Keratinocyte (primary cell): ENCODE measurements around the gene CTNNA3. TPM values are rescaled to one million over a fixed set of nuclear protein-coding genes. Genes with fewer than 3 reads are reported as not detected.

Experiments used
- DNase-seq: peaks from one replicate; pipeline ENCODE4 v3.0.0-alpha.2; 2011; ENCODE audit warnings: low read depth, missing footprints, low spot score
- FAIRE-seq: peaks from 2 replicates; lab custom pipeline; 2011; peaks lifted over from hg19 to GRCh38; lab: Jason Lieb, UNC
- H2AFZ ChIP-seq: 2 replicates; pipeline ENCODE4 v1.6.0; 2012; ENCODE audit warnings: low read length, control low read depth, inconsistent platforms; ENCODE audit not compliant: control insufficient read depth
- H3K27ac ChIP-seq: 2 replicates; pipeline ENCODE4 v1.5.1; 2011; ENCODE audit warnings: low read length; ENCODE audit not compliant: control insufficient read depth, insufficient read depth
- H3K27me3 ChIP-seq: 3 replicates; pipeline ENCODE4 v1.6.0; 2011; ENCODE audit warnings: low read length; ENCODE audit not compliant: control insufficient read depth, insufficient read depth; ENCODE audit errors: extremely low read depth
- H3K36me3 ChIP-seq, 2 experiments: 2 replicates in 1 of 2; 3 replicates in 1 of 2; pipeline ENCODE4 v1.5.1; 2011; ENCODE audit warnings: low read length in 2 of 2, mild to moderate bottlenecking in 1 of 2; ENCODE audit not compliant: control insufficient read depth in 2 of 2, insufficient read depth in 2 of 2; ENCODE audit errors: extremely low read depth in 1 of 2
- H3K4me1 ChIP-seq: 3 replicates; pipeline ENCODE4 v1.5.1; 2011; ENCODE audit warnings: low read length; ENCODE audit not compliant: control insufficient read depth, insufficient read depth; ENCODE audit errors: extremely low read depth
- H3K4me2 ChIP-seq: 3 replicates; pipeline ENCODE4 v1.6.0; 2011; ENCODE audit warnings: low read depth, low read length; ENCODE audit not compliant: control insufficient read depth, insufficient read depth; ENCODE audit errors: extremely low read depth
- H3K4me3 ChIP-seq, 3 experiments: fragments of 200-600 bp in 1 of 3; sonication (generic) in 1 of 3; 2 replicates in 2 of 3; 3 replicates in 1 of 3; pipeline ENCODE4 v1.5.1; 2011 to 2016; ENCODE audit warnings: low read length in 3 of 3, mild to moderate bottlenecking in 3 of 3, control low read depth in 2 of 3, inconsistent platforms in 1 of 3, low read depth in 1 of 3, mixed read lengths in 1 of 3, mixed run types in 1 of 3, moderate library complexity in 1 of 3; ENCODE audit not compliant: control insufficient read depth in 2 of 3, insufficient read depth in 2 of 3; ENCODE audit errors: extremely low read depth in 1 of 3
- H3K79me2 ChIP-seq: 2 replicates; pipeline ENCODE4 v1.6.0; 2012; ENCODE audit warnings: low read length; ENCODE audit not compliant: control insufficient read depth, insufficient read depth
- H3K9ac ChIP-seq: 3 replicates; pipeline ENCODE4 v1.6.0; 2011; ENCODE audit warnings: low read length; ENCODE audit not compliant: control insufficient read depth, insufficient read depth; ENCODE audit errors: extremely low read depth
- H3K9me1 ChIP-seq: 3 replicates; pipeline ENCODE4 v1.6.0; 2011; ENCODE audit warnings: low read length; ENCODE audit not compliant: control insufficient read depth, insufficient read depth; ENCODE audit errors: extremely low read depth
- H3K9me3 ChIP-seq: 2 replicates; pipeline ENCODE4 v1.5.1; 2012; ENCODE audit warnings: low read depth, low read length; ENCODE audit not compliant: control insufficient read depth
- H4K20me1 ChIP-seq: 3 replicates; pipeline ENCODE4 v1.6.0; 2011; ENCODE audit warnings: low read length; ENCODE audit not compliant: control insufficient read depth, insufficient read depth; ENCODE audit errors: extremely low read depth
- EZH2 ChIP-seq: IDR thresholded peaks from one replicate; pipeline ENCODE4 v1.6.1; 2012; ENCODE audit warnings: inconsistent platforms, mild to moderate bottlenecking, low read length, moderate library complexity
- dilution Hi-C: fragments of 300-500 bp; cut with MboI; formaldehyde crosslinking; loops from one replicate; pipeline ENCODE4 v1.7.0; 2020; ENCODE audit warnings: low sequenced_read_pairs; ENCODE audit not compliant: extremely low pct_ligation_motif_present
- polyA plus RNA-seq, 5 experiments: library from polyadenylated mRNA; depleted of rRNA in 3 of 5; stranded (reverse) in 3 of 5; stranded (forward) in 1 of 5; unstranded in 1 of 5; fragments of >200 nt; gene quantifications; 1 replicate in 1 of 5; 2 replicates in 3 of 5; 3 replicates in 1 of 5; pipeline versions ENCODE4 v1.2.1 to v1.2.3, GENCODE V29; 2011 to 2012; ENCODE audit warnings: missing spikeins in 2 of 5, low read depth in 1 of 5, low replicate concordance in 1 of 5
- TF ChIP-seq, protein P1 (sequence below), 3 experiments: IDR thresholded peaks in 1 of 3; conservative IDR thresholded peaks in 1 of 3; optimal IDR thresholded peaks in 1 of 3; 2 replicates in 2 of 3; 3 replicates in 1 of 3; pipeline versions ENCODE3 to v1.5.1; 2011; ENCODE audit warnings: low read length in 3 of 3, mild to moderate bottlenecking in 3 of 3, moderate library complexity in 2 of 3, control low read depth in 1 of 3, inconsistent platforms in 1 of 3; ENCODE audit not compliant: insufficient read depth in 2 of 3; ENCODE audit errors: extremely low read depth in 1 of 3

CTNNA3 gene
- polyA plus RNA-seq, 1 donor (not counting 4 experiments of a cell fraction or from before 2014, with no cell fraction given), result 0.01 TPM

DNA sequence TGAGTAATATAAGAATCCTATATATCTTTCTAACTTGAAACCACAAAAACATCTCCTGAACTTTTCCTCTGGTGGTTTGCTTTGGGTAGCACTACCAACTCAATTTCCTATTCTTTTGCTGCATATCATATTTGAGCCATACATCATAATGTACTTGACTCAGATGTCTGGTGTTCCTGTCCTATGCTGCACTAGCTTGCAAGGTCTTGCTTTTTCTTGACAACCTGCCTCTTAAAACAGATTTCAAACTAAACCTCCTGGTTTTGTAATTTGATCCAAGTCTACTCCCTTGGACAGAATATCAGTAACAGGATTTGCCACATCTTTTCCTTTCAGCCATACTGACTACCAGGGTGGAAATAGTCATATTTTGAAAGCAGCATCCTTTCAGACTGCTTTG lies 1290.4 kb downstream of the CTNNA3 start:
- Histone ChIP-seq H3K4me2 (no peak overlapping the region), H3K79me2 (no peaks in the 10 kb centered on the region), H3K9me1 (no peaks in the 10 kb centered on the region), H3K4me1 (no peaks in the 10 kb centered on the region), H2AFZ (no peak overlapping the region), H3K9ac (no peak overlapping the region), H3K27ac (no peak overlapping the region), H3K9me3 (no peaks in the 10 kb centered on the region), H4K20me1 (no peaks in the 10 kb centered on the region), H3K36me3 (no peaks in the 10 kb centered on the region), H3K27me3 (no peaks in the 10 kb centered on the region), H3K4me3 (no peak overlapping the region)
- no peak for FAIRE-seq
- TF ChIP-seq, protein P1, sequence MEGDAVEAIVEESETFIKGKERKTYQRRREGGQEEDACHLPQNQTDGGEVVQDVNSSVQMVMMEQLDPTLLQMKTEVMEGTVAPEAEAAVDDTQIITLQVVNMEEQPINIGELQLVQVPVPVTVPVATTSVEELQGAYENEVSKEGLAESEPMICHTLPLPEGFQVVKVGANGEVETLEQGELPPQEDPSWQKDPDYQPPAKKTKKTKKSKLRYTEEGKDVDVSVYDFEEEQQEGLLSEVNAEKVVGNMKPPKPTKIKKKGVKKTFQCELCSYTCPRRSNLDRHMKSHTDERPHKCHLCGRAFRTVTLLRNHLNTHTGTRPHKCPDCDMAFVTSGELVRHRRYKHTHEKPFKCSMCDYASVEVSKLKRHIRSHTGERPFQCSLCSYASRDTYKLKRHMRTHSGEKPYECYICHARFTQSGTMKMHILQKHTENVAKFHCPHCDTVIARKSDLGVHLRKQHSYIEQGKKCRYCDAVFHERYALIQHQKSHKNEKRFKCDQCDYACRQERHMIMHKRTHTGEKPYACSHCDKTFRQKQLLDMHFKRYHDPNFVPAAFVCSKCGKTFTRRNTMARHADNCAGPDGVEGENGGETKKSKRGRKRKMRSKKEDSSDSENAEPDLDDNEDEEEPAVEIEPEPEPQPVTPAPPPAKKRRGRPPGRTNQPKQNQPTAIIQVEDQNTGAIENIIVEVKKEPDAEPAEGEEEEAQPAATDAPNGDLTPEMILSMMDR (optimal IDR thresholded peaks at IDR 0.05 in 1 of 3, IDR thresholded peaks at IDR 0.05 in 1 of 3, conservative IDR thresholded peaks at IDR 0.05 in 1 of 3; ENCODE audit: extremely low read depth in 1 of 3, insufficient read depth in 2 of 3, low read length in 3 of 3), result no peak
- no peak for TF ChIP-seq EZH2
- no peak for DNase-seq
- dilution Hi-C loops, result no loop called here

- Histone ChIP-seq H3K4me3 (no peak overlapping the region), H3K9ac (no peak overlapping the region), H3K4me2 (no peak overlapping the region), H3K4me1 (no peaks in the 10 kb centered on the region), H3K36me3 (no peaks in the 10 kb centered on the region), H2AFZ (no peak overlapping the region), H3K9me3 (no peaks in the 10 kb centered on the region), H3K9me1 (no peaks in the 10 kb centered on the region), H3K27ac (no peak overlapping the region), H4K20me1 (no peaks in the 10 kb centered on the region), H3K27me3 (no peaks in the 10 kb centered on the region), H3K79me2 (no peaks in the 10 kb centered on the region)
- dilution Hi-C loops, result no loop called here
- no peak for DNase-seq
- FAIRE-seq, result no peak
- TF ChIP-seq, protein P1 (optimal IDR thresholded peaks at IDR 0.05 in 1 of 3, IDR thresholded peaks at IDR 0.05 in 1 of 3, conservative IDR thresholded peaks at IDR 0.05 in 1 of 3; ENCODE audit: extremely low read depth in 1 of 3, insufficient read depth in 2 of 3, low read length in 3 of 3), result no peak
- no peak for TF ChIP-seq EZH2
These were observed 1297.3 kb downstream of the CTNNA3 start for GRCh38 chr10:66398669-66399068.
